KMS-11 (cell line): ENCODE measurements around the gene GDF9.

ENCODE experiments used
- H2AFZ ChIP-seq: fragments of 200-600 bp; sonication (generic); 2 replicates; pipeline ENCODE4 v1.6.1; 2016; ENCODE audit warnings: antibody characterized with exemption, mixed run types, low read depth
- H3K27ac ChIP-seq: fragments of 200-600 bp; sonication (generic); 2 replicates; pipeline ENCODE4 v1.6.1; 2016; ENCODE audit warnings: mild to moderate bottlenecking, mixed run types
- H3K27me3 ChIP-seq: fragments of 200-600 bp; sonication (generic); 2 replicates; pipeline ENCODE4 v1.6.1; 2017; ENCODE audit warnings: mild to moderate bottlenecking, low read depth, mixed run types, moderate library complexity; ENCODE audit not compliant: insufficient read depth
- H3K36me3 ChIP-seq: fragments of 200-600 bp; sonication (generic); 2 replicates; pipeline ENCODE4 v1.6.1; 2017; ENCODE audit warnings: mild to moderate bottlenecking, mixed run types; ENCODE audit not compliant: insufficient read depth
- H3K4me1 ChIP-seq: fragments of 200-600 bp; sonication (generic); 2 replicates; pipeline ENCODE4 v1.6.1; 2016; ENCODE audit warnings: mild to moderate bottlenecking, low read depth, mixed run types; ENCODE audit not compliant: poor library complexity, severe bottlenecking
- H3K4me2 ChIP-seq: fragments of 200-600 bp; sonication (generic); 2 replicates; pipeline ENCODE4 v1.7.0; 2016; ENCODE audit warnings: mild to moderate bottlenecking, mixed run types
- H3K4me3 ChIP-seq: fragments of 200-600 bp; sonication (generic); IDR thresholded peaks from 2 replicates; pipeline ENCODE4 v1.6.1; 2017; ENCODE audit warnings: low read depth, low read length, mixed read lengths; ENCODE audit not compliant: insufficient read depth
- H3K79me2 ChIP-seq: fragments of 200-600 bp; sonication (generic); 2 replicates; pipeline ENCODE4 v1.6.1; 2016; ENCODE audit warnings: low read depth, mixed run types; ENCODE audit not compliant: insufficient read depth
- H3K9ac ChIP-seq: fragments of 200-600 bp; sonication (generic); 2 replicates; pipeline ENCODE4 v1.6.1; 2016; ENCODE audit warnings: mild to moderate bottlenecking, mixed run types
- H4K20me1 ChIP-seq: fragments of 200-600 bp; sonication (generic); 2 replicates; pipeline ENCODE4 v1.6.1; 2016; ENCODE audit warnings: mild to moderate bottlenecking, mixed run types; ENCODE audit not compliant: insufficient read depth
- TF ChIP-seq, protein P1 (sequence below): fragments of 200-600 bp; sonication (generic); conservative IDR thresholded peaks from 2 replicates; pipeline ENCODE4 v1.6.1; 2017; ENCODE audit warnings: low read depth, mild to moderate bottlenecking, antibody characterized with exemption, low read length, moderate library complexity, mixed read lengths

The GDF9 gene

DNA sequence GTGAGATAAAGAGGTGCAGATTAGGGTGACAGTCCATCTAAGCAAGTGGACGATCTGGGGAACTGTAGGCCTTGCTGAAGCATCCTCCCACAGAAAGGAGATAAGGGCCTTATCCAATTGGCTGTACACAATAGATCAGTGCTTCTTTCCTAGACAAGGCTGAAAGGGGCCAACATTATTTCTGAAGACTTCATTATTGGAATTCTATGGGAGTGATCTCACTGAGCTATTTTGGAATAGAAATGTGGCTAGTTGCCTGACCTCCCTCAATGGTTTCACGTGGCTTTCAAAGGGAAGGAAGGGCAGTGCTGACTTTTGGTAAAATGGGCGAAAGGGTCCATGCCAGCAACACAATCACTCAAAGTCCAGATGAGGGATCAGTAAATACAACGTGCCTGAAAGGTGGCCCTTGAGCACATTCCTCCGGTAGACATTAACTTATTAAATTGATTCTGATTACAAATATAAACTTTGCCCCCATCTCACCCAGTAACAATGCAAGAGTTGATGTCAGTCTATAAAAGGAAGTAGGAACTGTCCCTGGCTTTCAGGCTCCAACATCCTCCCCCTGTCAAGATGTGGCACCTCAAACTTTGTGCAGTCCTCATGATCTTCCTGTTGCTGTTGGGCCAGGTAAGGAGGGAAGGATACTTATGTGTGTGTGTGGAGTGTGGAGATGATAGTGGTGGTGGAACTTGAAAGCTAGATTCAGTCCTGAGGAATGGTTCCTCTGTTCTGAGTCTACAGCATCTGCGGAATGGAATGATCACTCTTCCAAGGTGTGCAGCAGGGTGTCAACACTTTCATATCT lies 7.1 kb upstream of the GDF9 start, which contains the start of gene LEAP2:
TSS of gene LEAP2 (plus strand) at position 550 of the 811 bp plus-strand sequence. CDS start at position 577, 27 bp downstream.
- H3K4me3 ChIP-seq = no peak within 1 kb of the TSS

DNA sequence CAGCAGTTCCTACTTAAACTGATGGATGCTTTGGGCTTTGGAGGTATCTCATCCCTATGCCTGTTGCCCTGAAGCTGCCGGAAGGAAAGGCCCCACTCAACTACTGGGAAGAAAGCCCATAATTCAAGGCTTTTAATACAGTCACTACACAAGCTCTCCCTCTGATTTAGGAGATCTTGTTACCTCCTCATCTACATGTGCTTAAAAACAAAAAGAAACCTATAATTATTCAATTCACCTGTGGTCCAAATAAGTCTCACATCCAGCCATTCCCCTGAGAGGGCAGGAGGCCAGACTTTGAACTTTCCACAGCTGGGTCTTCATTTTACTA lies 6.5 kb upstream of the GDF9 start:
- H4K20me1 ChIP-seq = no peaks in the 10 kb centered on the region
- H3K79me2 ChIP-seq = 0 out of 2 replicates have a peak, but pooled peaks cover 7% of the 10 kb centered on the region
- no peak overlapping the region for H3K4me3 ChIP-seq
- no peak overlapping the region for H3K9ac ChIP-seq
- H3K36me3 ChIP-seq = no peaks in the 10 kb centered on the region; the same call in 1 of the 2 replicates
- H3K4me2 ChIP-seq = no peak overlapping the region
- peaks cover under 1% of the 10 kb centered on the region for H3K4me1 ChIP-seq
- H3K27me3 ChIP-seq = no peaks in the 10 kb centered on the region
- H2AFZ ChIP-seq = no peak overlapping the region
- TF ChIP-seq, protein P1, sequence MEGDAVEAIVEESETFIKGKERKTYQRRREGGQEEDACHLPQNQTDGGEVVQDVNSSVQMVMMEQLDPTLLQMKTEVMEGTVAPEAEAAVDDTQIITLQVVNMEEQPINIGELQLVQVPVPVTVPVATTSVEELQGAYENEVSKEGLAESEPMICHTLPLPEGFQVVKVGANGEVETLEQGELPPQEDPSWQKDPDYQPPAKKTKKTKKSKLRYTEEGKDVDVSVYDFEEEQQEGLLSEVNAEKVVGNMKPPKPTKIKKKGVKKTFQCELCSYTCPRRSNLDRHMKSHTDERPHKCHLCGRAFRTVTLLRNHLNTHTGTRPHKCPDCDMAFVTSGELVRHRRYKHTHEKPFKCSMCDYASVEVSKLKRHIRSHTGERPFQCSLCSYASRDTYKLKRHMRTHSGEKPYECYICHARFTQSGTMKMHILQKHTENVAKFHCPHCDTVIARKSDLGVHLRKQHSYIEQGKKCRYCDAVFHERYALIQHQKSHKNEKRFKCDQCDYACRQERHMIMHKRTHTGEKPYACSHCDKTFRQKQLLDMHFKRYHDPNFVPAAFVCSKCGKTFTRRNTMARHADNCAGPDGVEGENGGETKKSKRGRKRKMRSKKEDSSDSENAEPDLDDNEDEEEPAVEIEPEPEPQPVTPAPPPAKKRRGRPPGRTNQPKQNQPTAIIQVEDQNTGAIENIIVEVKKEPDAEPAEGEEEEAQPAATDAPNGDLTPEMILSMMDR = no peak
- no peak overlapping the region for H3K27ac ChIP-seq

More for the DNA sequence above, 7.1 kb upstream of the GDF9 start, which contains the start of gene LEAP2:
- TF ChIP-seq, protein P1 = no peak
- Histone ChIP-seq H2AFZ (no peak within 1 kb of the TSS), H3K9ac (no peak within 1 kb of the TSS), H3K4me1 (no peaks in the 10 kb centered on the region), H3K4me2 (no peak within 1 kb of the TSS), H3K79me2 (0 out of 2 replicates have a peak, but pooled peaks cover 2% of the 10 kb centered on the region), H3K27ac (no peak within 1 kb of the TSS), H4K20me1 (no peaks in the 10 kb centered on the region), H3K27me3 (no peaks in the 10 kb centered on the region), H3K36me3 (no peaks in the 10 kb centered on the region; the same call in 1 of the 2 replicates)

DNA sequence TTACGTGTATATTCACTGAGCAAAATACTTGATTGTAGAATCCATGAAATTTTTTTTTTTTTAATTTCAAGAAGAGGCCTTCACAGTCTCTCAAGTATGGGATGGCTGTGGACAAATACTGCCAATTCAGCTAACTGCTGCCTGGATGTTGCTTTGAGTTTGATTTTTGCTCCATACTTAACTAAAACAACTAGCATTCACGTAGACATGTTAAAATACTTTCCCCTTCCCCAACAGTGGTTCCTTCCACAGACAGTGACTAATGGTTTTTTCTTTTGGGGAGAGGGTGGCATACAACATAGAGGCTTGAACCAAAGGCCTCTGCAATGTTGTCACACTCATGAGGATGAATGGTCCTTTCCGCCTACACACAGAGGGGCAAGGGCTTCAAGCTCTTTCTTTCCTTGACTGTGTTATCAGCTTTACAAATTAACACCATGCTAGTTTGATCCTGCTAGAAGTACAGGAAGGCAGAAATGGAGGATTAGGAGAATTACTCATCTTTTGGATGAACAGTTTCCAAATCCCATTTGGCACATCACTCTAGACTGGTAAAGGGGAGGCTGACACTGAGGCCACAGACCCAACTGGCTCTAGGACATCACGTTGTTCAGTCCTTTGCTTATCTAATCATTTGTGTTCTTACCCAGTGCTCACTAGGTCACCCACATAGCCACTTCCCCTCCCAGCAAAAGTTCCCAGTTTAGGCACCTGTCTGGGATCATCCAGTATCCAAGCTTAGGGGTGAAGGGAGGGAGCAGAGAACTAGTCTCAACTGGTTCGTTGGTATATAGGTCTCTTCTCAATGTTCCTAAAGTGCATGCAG lies 5.4 kb upstream of the GDF9 start:
- Histone ChIP-seq H4K20me1 (no peaks in the 10 kb centered on the region), H3K4me1 (peaks cover 7% of the 10 kb centered on the region), H3K9ac (no peak overlapping the region), H2AFZ (no peak overlapping the region), H3K27ac (no peak overlapping the region), H3K27me3 (no peaks in the 10 kb centered on the region), H3K4me2 (no peak overlapping the region), H3K4me3 (no peak overlapping the region), H3K36me3 (no peaks in the 10 kb centered on the region; the same call in 1 of the 2 replicates), H3K79me2 (peaks cover 18% of the 10 kb centered on the region)
- TF ChIP-seq, protein P1 = no peak

DNA sequence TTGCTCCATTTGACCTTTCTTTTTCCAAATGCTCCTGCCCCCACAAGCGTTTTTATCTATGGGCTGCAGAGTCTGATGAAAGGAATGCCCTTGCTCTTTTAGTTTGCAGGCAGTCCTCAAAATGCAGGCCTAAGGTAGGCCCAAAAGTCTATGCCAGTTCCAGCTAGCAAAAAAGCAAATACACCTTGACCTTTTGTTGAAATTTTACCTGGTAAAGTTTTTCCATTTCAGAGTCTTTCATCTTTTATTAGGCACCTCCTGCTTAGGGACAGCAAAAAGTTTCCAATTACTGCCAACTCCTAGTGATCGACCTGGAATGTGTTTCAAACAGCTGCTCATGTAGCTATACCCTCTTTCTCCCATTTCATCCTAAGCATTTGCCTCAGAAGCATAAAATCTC lies 4.5 kb upstream of the GDF9 start:
- TF ChIP-seq, protein P1 = no peak
- no peak overlapping the region for H2AFZ ChIP-seq
- no peaks in the 10 kb centered on the region for H3K27me3 ChIP-seq
- H3K4me2 ChIP-seq = no peak overlapping the region
- peaks cover 20% of the 10 kb centered on the region for H3K79me2 ChIP-seq
- H3K9ac ChIP-seq = no peak overlapping the region
- no peak overlapping the region for H3K4me3 ChIP-seq
- no peak overlapping the region for H3K27ac ChIP-seq
- H3K4me1 ChIP-seq = peaks cover 10% of the 10 kb centered on the region
- H4K20me1 ChIP-seq = no peaks in the 10 kb centered on the region
- no peaks in the 10 kb centered on the region; the same call in 1 of the 2 replicates for H3K36me3 ChIP-seq
